IPS-NIHi11 (cell line): ENCODE measurements around the gene KIRREL1.

Experiments used
- DNase-seq: peaks from one replicate; pipeline ENCODE4 v3.0.0; 2012; ENCODE audit warnings: mixed read lengths, low spot score

The KIRREL1 gene

DNA sequence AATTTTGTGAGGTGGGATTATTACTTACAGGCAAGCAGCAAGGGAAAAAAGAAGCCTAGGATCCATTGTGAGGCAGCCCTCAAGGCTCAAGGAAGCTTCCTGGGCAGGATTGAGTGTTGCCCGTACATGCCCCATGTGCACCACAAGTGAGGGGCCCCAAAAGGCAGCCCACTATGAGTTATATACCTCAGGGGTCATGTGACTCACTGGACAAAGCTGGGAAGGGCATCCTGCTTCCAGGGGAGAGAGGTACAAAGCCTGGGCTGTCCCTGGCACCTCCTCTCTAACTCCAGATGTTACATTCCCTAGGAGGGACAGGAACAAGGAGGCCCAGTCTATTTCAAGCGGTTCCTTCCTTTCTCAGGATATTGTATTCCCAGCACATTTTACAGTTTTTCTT is 153.3 kb downstream of the KIRREL1 start:
- DNase-seq, result no peak

DNA sequence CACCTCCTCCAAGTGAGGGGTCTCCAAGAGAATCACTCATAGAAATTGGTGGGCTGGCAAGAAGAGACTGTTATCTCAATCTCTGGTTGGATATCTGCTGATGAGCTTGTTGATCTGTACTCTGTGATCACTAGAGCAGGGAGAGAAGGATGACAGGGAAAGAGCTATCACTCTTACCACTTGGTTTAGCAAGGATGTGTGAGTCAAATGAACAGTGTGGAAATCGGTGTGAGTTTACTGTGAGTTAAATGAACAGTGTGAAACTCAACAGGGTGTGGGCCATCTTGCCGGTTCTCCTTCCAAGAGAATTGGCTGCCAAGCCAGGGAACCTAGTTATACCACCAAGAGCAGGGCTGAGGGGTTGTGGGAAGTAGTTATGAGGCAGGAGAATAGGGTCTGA is 154.0 kb downstream of the KIRREL1 start:
- no peak for DNase-seq

DNA sequence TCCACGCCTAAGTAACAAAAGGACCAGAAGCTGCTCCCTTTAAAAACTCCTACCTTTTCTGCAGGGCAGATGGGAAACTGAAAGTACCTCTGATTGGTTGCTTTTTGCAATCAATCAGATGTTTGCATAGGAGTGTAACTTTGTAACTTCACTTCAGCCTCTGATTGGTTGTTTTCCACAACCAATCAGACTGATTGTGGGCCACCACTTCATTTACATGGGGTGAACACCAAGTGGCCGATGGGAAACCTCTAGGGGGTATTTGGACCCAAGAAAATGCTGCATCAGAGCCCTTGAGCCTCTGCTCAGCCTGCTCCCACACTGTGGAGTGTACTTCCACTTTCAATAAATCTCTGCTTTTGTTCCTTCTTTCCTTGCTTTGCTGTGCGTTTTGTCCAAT is 154.4 kb downstream of the KIRREL1 start:
- DNase-seq, result no peak

DNA sequence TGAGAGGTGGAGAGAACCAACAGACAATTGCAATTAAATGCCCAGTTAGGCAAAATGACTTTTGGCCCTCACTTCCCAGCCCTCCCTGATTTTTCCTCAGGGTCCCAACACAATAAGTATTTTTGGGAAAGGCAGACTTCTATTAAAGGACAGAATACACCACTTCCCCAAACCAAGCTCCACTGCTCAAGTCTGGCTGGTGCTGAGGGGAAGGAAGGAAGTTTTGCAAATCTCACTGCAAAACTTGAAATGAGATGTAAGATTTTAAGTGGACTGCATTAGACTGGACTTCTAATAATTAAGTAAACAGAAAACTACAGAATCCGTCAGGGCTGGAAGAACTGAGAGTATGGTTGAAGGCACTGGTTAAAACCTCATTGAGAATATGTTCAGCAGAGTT is 155.0 kb downstream of the KIRREL1 start:
- DNase-seq, result no peak

DNA sequence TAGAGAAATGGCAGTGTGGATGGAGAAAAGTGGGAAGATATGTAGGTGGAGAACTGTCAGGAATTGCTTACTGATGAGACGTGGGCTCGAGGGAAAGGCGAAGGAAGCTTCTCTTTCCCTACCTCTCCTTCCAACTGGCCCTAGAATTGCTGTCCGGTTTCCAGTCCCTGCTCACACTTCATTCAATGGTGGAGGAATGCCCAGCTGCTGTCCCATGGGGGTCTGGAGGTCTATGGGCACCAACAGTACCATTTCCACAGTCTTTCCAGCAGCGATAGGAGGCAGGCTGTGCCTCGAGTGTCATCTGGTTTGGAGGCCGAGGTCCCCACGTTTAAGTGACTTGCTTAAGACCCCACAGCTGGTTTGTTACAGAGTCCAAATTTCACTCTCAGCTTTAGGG is 155.7 kb downstream of the KIRREL1 start:
- no peak for DNase-seq
